Esophagus squamous epithelium (tissue), 5 donors: ENCODE results near the gene C19orf85. TPM values are rescaled to one million over a fixed set of nuclear protein-coding genes. Genes with fewer than 3 reads are reported as not detected.
A peak's percentile ranks its signal among the peaks of the same experiment; 100 is the strongest.

Source experiments
- DNase-seq: peaks from one replicate; lab custom pipeline; 2025; lab: John Stamatoyannopoulos, UW
- H3K27ac ChIP-seq, 4 donors: fragments of 200-600 bp; sonication (generic); one replicate each; pipeline ENCODE4 v1.5.1; 2016 to 2019; ENCODE audit warnings: mild to moderate bottlenecking in 1 of 4
- H3K27me3 ChIP-seq, 4 donors: fragments of 200-600 bp; sonication (generic); 1 replicate in 3 of 4; 2 replicates in 1 of 4; pipeline versions ENCODE4 v1.5.1 to v1.6.0; 2017 to 2021; ENCODE audit warnings: antibody characterized with exemption in 1 of 4
- H3K36me3 ChIP-seq, 3 donors: fragments of 200-600 bp; sonication (generic); one replicate each; pipeline ENCODE4 v1.5.1; 2016 to 2019
- H3K4me1 ChIP-seq, 3 donors: fragments of 200-600 bp; sonication (generic); one replicate each; pipeline ENCODE4 v1.5.1; 2017 to 2019
- H3K4me3 ChIP-seq, 4 donors: fragments of 200-600 bp; sonication (generic); 1 replicate in 3 of 4; 2 replicates in 1 of 4; pipeline ENCODE4 v1.5.1; 2016 to 2019; ENCODE audit warnings: mild to moderate bottlenecking in 2 of 4, moderate library complexity in 1 of 4
- H3K9me3 ChIP-seq, 3 donors: fragments of 200-600 bp; sonication (generic); one replicate each; pipeline ENCODE4 v1.5.1; 2016 to 2019
- POLR2A ChIP-seq, 4 donors: fragments of 450-650 bp; IDR thresholded peaks; one replicate each; pipeline ENCODE4 v1.6.1; 2017; ENCODE audit warnings: antibody characterized with exemption in 4 of 4, mild to moderate bottlenecking in 4 of 4, moderate library complexity in 3 of 4
- WGBS, 2 donors: methylation state at CpG; one replicate each; pipeline ENCODE4 v1.1.5; 2018; 5-methylcytosine and 5-hydroxymethylcytosine counted together
- intact Hi-C: fragments of 100-400 bp; cut with DNase I; formaldehyde crosslinking; loops from one replicate; pipeline ENCODE4 v1.15.0; 2022
- total RNA-seq, 4 donors: library from RNA; depleted of rRNA; stranded (reverse); fragments of >200 nt; gene quantifications; one replicate each; pipeline ENCODE4 v1.1.0, GENCODE V29; 2016
- TF ChIP-seq, protein P1 (sequence below), 6 experiments: fragments of 450-650 bp in 4 of 6; fragments of 200-600 bp in 2 of 6; sonication (generic) in 2 of 6; IDR thresholded peaks; one replicate each; pipeline ENCODE4 v1.5.1; 2016 to 2019; ENCODE audit warnings: antibody characterized with exemption in 6 of 6, mild to moderate bottlenecking in 4 of 6, moderate library complexity in 4 of 6
- donor health status: DM: yes; HTN: yes; CAD: no.

C19orf85 gene
- total RNA-seq, 4 donors from 2014 or later, result not detected

DNA sequence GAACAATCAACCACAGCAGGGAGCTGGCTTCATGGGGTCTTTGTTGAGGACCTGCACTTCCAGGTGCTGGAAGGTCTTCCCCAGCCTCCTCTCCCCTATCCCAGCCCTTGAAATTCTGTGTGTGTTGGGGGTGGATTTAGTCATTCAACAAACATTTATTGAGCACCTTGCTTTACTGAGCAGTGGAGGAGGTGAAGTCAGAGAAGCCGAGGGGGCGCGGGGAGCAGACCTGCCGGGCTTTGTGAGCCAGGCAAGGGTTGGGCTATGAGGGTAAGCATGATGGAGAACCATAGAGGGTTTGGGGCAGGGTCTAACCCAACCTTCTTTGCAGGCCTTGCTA, 3.5 kb upstream of the C19orf85 start:
- no peak for TF ChIP-seq POLR2A (IDR thresholded peaks at IDR 0.05)
- TF ChIP-seq, protein P1, sequence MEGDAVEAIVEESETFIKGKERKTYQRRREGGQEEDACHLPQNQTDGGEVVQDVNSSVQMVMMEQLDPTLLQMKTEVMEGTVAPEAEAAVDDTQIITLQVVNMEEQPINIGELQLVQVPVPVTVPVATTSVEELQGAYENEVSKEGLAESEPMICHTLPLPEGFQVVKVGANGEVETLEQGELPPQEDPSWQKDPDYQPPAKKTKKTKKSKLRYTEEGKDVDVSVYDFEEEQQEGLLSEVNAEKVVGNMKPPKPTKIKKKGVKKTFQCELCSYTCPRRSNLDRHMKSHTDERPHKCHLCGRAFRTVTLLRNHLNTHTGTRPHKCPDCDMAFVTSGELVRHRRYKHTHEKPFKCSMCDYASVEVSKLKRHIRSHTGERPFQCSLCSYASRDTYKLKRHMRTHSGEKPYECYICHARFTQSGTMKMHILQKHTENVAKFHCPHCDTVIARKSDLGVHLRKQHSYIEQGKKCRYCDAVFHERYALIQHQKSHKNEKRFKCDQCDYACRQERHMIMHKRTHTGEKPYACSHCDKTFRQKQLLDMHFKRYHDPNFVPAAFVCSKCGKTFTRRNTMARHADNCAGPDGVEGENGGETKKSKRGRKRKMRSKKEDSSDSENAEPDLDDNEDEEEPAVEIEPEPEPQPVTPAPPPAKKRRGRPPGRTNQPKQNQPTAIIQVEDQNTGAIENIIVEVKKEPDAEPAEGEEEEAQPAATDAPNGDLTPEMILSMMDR (IDR thresholded peaks at IDR 0.05), result peak in 2 of 6 experiments; percentile 2 to 22
- Histone ChIP-seq H3K36me3 (no peaks in the 10 kb centered on the region), H3K9me3 (no peaks in the 10 kb centered on the region), H3K4me1 (peaks cover 8 to 10% (median 9%) of the 10 kb centered on the region in 3 donors), H3K27me3 (no peaks in the 10 kb centered on the region), H3K27ac (no peak overlapping the region), H3K4me3 (no peak overlapping the region)
- 8% methylated on average over 4 of the region's 4 CpGs; no CpG with 5 or more reads in 1 of the 2 donors for WGBS, 2 donors
- no peak for DNase-seq
- intact Hi-C loops, result loop anchor here (5.0 kb wide), 1 partner anchor 34 kb away; no protein-coding TSS in a partner anchor

DNA sequence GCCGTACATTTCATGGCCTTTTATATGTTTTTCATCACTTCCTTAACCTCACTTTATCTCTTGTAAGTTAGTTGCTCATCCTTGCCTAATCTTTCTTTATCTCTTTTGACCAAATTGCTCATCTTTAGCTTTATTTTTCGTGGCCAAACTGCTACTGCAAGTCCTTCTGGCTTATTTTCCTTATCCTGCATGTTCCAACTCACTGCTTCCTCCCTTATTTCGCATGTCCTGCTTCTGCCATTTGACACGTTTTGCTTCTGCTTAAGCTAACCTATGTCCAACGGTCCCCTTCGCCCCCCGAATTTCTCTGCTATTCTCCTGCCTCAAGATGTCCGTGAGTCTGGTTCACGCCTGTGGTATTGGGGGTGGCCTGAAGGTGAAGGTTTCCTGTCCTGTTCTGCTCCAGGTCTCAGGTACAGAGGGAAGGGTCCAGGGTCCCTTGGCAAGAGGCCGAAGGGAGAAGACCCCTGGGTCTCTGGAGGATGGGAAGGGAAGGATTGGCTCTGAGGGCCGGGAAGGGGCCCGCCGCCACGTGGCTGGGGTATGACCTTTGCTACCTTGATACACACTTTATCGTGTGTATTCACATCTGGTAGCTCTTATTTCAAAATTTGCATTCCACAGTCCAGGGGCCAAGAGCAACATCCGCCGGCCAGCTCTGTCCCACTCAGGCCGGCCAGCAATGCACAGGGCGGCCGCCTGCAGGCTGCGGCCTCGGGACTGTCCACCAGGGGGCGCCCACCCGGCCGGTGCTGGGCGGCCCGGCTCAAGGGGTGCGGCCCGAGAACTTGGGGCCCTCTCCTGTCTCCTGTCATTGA, 2.9 kb upstream of the C19orf85 start:
- intact Hi-C loops, result loop anchor here (5.0 kb wide), 1 partner anchor 35 kb away; no protein-coding TSS in a partner anchor
- DNase-seq, result no peak

DNA sequence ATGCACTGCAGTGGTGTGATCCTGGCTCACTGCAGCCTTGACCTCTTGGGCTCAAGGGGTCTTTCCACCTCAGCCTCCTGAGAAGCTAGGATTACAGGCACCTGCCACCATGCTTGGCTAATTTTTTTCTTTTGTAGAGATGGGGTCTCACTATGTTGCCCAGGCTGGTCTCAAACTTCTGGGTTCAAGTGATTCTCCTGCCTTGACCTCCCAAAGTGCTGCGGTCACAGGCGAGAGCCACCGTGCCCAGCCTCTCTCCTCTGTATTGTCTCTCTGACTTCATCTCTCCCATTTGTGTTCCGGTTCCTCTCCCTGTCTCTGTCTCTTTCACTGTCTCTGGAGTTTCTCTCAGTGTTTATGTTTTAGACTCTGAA, 1.7 kb upstream of the C19orf85 start:
- Histone ChIP-seq H3K9me3 (no peaks in the 10 kb centered on the region), H3K4me3 (no peak overlapping the region), H3K4me1 (peaks cover 12 to 18% (median 14%) of the 10 kb centered on the region in 3 donors), H3K36me3 (no peaks in the 10 kb centered on the region), H3K27ac (no peak overlapping the region), H3K27me3 (no peaks in the 10 kb centered on the region)
- WGBS, 2 donors, result 83 to 98% methylated on average over 4 of the region's 4 CpGs
- no peak for TF ChIP-seq POLR2A (IDR thresholded peaks at IDR 0.05)
- TF ChIP-seq, protein P1 (IDR thresholded peaks at IDR 0.05), result no peak
- DNase-seq, result no peak
- intact Hi-C loops, result loop anchor here (5.0 kb wide), 1 partner anchor 36 kb away; no protein-coding TSS in a partner anchor

More for the DNA sequence above, 2.9 kb upstream of the C19orf85 start:
- Histone ChIP-seq H3K4me3 (no peak overlapping the region), H3K27ac (no peak overlapping the region), H3K9me3 (no peaks in the 10 kb centered on the region), H3K4me1 (peaks cover 8 to 12% (median 9%) of the 10 kb centered on the region in 3 donors), H3K36me3 (no peaks in the 10 kb centered on the region), H3K27me3 (no peaks in the 10 kb centered on the region)
- no peak for TF ChIP-seq POLR2A (IDR thresholded peaks at IDR 0.05)
- TF ChIP-seq, protein P1 (IDR thresholded peaks at IDR 0.05), result peak; percentile 95 to 100 (median 96)
- WGBS, 2 donors, result 35 to 67% methylated on average over 9 to 17 of the region's 29 CpGs

DNA sequence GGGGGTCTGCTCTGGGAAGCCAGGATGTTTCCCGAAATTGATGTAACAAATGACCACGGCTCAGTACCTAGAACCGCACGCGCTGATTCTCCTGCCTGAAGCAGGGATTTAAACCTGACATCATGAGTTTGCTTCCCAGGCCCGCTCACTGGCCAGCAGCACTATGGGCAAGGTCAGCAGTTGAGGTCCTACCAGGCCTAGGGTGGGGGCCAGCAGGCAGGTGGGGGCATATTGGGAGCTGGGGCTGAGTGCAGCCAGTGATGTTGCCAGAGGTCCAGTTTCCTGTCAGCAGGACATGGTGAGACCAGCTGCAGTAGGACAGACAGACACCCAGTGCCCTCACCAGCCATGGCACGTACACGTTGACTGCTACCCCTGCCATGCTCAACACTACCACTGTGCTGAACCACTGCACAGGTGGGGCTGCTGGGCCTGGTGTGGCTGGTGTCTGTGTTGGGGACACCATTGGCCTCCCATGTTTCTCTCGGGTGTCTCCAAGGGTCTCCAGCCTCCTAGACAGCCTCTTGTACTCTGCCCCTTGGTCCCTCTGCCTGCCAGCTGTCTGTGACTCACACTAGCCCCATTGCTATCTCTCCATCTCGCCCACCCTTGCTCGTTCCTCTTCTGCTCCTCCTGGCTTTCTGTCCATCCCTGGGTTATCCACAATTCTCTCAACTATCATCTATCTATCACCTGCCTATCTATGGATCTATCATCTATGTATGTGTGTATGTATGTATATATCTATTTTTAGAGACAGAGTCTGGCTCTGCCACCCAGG, 1.1 kb upstream of the C19orf85 start:
- intact Hi-C loops, result loop anchor here (5.0 kb wide), 1 partner anchor 37 kb away; no protein-coding TSS in a partner anchor
- TF ChIP-seq, protein P1 (IDR thresholded peaks at IDR 0.05), result no peak
- TF ChIP-seq POLR2A (IDR thresholded peaks at IDR 0.05), result no peak
- 62 to 64% methylated on average over 5 of the region's 11 CpGs for WGBS, 2 donors
- Histone ChIP-seq H3K36me3 (no peaks in the 10 kb centered on the region), H3K4me1 (peaks cover 14 to 23% (median 20%) of the 10 kb centered on the region in 3 donors), H3K27ac (no peak overlapping the region), H3K4me3 (no peak overlapping the region), H3K27me3 (no peaks in the 10 kb centered on the region), H3K9me3 (no peaks in the 10 kb centered on the region)
- no peak for DNase-seq
